ENCODE results near the gene AP3B1. TPM values are rescaled to one million over a fixed set of nuclear protein-coding genes. Genes with fewer than 3 reads are reported as not detected.

The AP3B1 gene
- total and polyA plus RNA-seq, 2 donors (not counting 3 experiments of a cell fraction or from before 2014, with no cell fraction given) = 31.6 to 46.7 TPM

- no peaks in the 10 kb centered on the region for H3K79me2 ChIP-seq (ENCODE audit: control insufficient read depth, insufficient read depth, low read length)
- TF ChIP-seq POLR2AphosphoS5 (IDR thresholded peaks at IDR 0.05; ENCODE audit: insufficient read depth, low read depth, low read length) (no peak), MYC (IDR thresholded peaks at IDR 0.05; ENCODE audit: low read depth, low read length) (no peak), JUN (IDR thresholded peaks at IDR 0.05; ENCODE audit: borderline replicate concordance, insufficient read depth, insufficient read length, low read depth) (no peak), FOS (IDR thresholded peaks at IDR 0.05; ENCODE audit: borderline replicate concordance, insufficient read depth, low read length) (no peak), GATA2 (IDR thresholded peaks at IDR 0.05; ENCODE audit: insufficient read depth, insufficient read length, low read depth, low read length) (no peak), MAX (IDR thresholded peaks at IDR 0.05; ENCODE audit: insufficient read depth, insufficient read length) (no peak), POLR2A (IDR thresholded peaks at IDR 0.05; ENCODE audit: low read depth, low read length) (no peak), EZH2 (IDR thresholded peaks at IDR 0.05; ENCODE audit: borderline replicate concordance, low read depth, low read length, severe bottlenecking) (no peak)
- TF ChIP-seq, protein P1, sequence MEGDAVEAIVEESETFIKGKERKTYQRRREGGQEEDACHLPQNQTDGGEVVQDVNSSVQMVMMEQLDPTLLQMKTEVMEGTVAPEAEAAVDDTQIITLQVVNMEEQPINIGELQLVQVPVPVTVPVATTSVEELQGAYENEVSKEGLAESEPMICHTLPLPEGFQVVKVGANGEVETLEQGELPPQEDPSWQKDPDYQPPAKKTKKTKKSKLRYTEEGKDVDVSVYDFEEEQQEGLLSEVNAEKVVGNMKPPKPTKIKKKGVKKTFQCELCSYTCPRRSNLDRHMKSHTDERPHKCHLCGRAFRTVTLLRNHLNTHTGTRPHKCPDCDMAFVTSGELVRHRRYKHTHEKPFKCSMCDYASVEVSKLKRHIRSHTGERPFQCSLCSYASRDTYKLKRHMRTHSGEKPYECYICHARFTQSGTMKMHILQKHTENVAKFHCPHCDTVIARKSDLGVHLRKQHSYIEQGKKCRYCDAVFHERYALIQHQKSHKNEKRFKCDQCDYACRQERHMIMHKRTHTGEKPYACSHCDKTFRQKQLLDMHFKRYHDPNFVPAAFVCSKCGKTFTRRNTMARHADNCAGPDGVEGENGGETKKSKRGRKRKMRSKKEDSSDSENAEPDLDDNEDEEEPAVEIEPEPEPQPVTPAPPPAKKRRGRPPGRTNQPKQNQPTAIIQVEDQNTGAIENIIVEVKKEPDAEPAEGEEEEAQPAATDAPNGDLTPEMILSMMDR (IDR thresholded peaks at IDR 0.05; ENCODE audit: extremely low read depth in 1 of 2, insufficient read depth in 1 of 2, low read depth in 1 of 2, low read length in 2 of 2) = peak; percentile 45 to 47
- no peaks in the 10 kb centered on the region for H4K20me1 ChIP-seq (replicated peaks; ENCODE audit: control insufficient read depth, extremely low read depth, insufficient read depth, low read length)
- no TSS peak for BruUV-seq (replicated peaks)
- H3K9me3 ChIP-seq (replicated peaks; ENCODE audit: control insufficient read depth, insufficient read depth, low read length) = no peaks in the 10 kb centered on the region
- intact Hi-C loops (cut with micrococcal nuclease) (loop anchor here (1.0 to 10.0 kb wide), 6 partner anchors 105 to 602 kb away; partner anchors contain the start of gene TBCA), dilution Hi-C loops (cut with MboI; ENCODE audit: extremely low pct_ligation_motif_present, low sequenced_read_pairs) (no loop called here)
- ChIA-PET POLR2A (no interaction called here), CTCF (interaction anchor here (0.6 to 2.0 kb wide), 18 partner anchors 9 to 602 kb away, joined by 3 to 16 read pairs (median 4); no protein-coding TSS in a partner anchor)
- no peak overlapping the region for H3K4me2 ChIP-seq (ENCODE audit: insufficient read depth, low read length)
- DNase-seq (ENCODE audit: low read depth, low spot score) (peak; percentile 56), FAIRE-seq (peak; percentile 67)
- no peaks in the 10 kb centered on the region for H3K4me1 ChIP-seq (ENCODE audit: control insufficient read depth, extremely low read depth, insufficient read depth, low read length)
- no peaks in the 10 kb centered on the region for H3K27me3 ChIP-seq (ENCODE audit: control insufficient read depth in 2 of 2, insufficient read depth in 2 of 2, low read length in 2 of 2)
- peaks cover 0 to 1% of the 10 kb centered on the region in 2 experiments for H3K36me3 ChIP-seq (ENCODE audit: control insufficient read depth in 2 of 2, extremely low read depth in 1 of 2, insufficient read depth in 2 of 2, low read length in 2 of 2)
- no peak overlapping the region for H3K9ac ChIP-seq (replicated peaks; ENCODE audit: extremely low read depth, insufficient read depth, low read length)
- no peak overlapping the region for H2AFZ ChIP-seq (ENCODE audit: low read depth, low read length)
- no peak overlapping the region for H3K4me3 ChIP-seq (replicated peaks in 1 of 3; ENCODE audit: insufficient read depth in 1 of 3, low read depth in 1 of 3, low read length in 3 of 3)
- no peaks in the 10 kb centered on the region for H3K9me1 ChIP-seq (replicated peaks; ENCODE audit: control insufficient read depth, extremely low read depth, insufficient read depth, low read length)
- no peak overlapping the region for H3K27ac ChIP-seq (ENCODE audit: insufficient read depth, low read depth, low read length)
These were observed 132.1 kb downstream of the AP3B1 start for GRCh38 chr5:78162253-78162862.

All from endothelial cell of umbilical vein (primary cell).